RWPE2 (cell line): Measurements from ENCODE around the gene RNFT2.
A peak's percentile ranks its signal among the peaks of the same experiment; 100 is the strongest.

ENCODE experiments used
- ATAC-seq: fragments of 200-7000 bp; cut with Tn5 transposase; 3 replicates; pipeline ENCODE4 v1.9.1; 2021; ENCODE audit warnings: low read depth
- DNase-seq: peaks from one replicate; pipeline ENCODE4 v3.0.0-alpha.2; 2020; ENCODE audit warnings: low spot score
- H3K27ac ChIP-seq: fragments of 450-650 bp; 2 replicates; pipeline ENCODE4 v1.5.1; 2017; ENCODE audit warnings: mild to moderate bottlenecking; ENCODE audit not compliant: poor library complexity, severe bottlenecking
- H3K27me3 ChIP-seq: fragments of 250-450 bp; sonication (Bioruptor Pico); 2 replicates; pipeline ENCODE4 v1.5.1; 2021; ENCODE audit warnings: mild to moderate bottlenecking, moderate library complexity; ENCODE audit not compliant: insufficient read depth, poor library complexity, severe bottlenecking
- H3K36me3 ChIP-seq: fragments of 250-450 bp; sonication (Bioruptor Pico); 2 replicates; pipeline ENCODE4 v1.5.1; 2020; ENCODE audit warnings: low read depth, mild to moderate bottlenecking, moderate library complexity
- H3K4me1 ChIP-seq: fragments of 250-450 bp; sonication (Bioruptor Pico); 2 replicates; pipeline ENCODE4 v1.5.1; 2021; ENCODE audit warnings: mild to moderate bottlenecking, moderate library complexity; ENCODE audit not compliant: insufficient read depth, poor library complexity, severe bottlenecking
- H3K4me3 ChIP-seq: fragments of 250-450 bp; sonication (Bioruptor Pico); 2 replicates; pipeline ENCODE4 v1.5.1; 2021; ENCODE audit warnings: mild to moderate bottlenecking, moderate library complexity; ENCODE audit not compliant: severe bottlenecking
- H3K9me3 ChIP-seq: fragments of 250-450 bp; sonication (Bioruptor Pico); 2 replicates; pipeline ENCODE4 v1.5.1; 2021; ENCODE audit warnings: mild to moderate bottlenecking, moderate library complexity; ENCODE audit not compliant: severe bottlenecking
- TF ChIP-seq, protein P1 (sequence below): fragments of 450-650 bp; IDR thresholded peaks from one replicate; pipeline ENCODE4 v1.5.1; 2017; ENCODE audit warnings: mild to moderate bottlenecking, moderate library complexity; ENCODE audit not compliant: poor library complexity, severe bottlenecking

Gene RNFT2

DNA sequence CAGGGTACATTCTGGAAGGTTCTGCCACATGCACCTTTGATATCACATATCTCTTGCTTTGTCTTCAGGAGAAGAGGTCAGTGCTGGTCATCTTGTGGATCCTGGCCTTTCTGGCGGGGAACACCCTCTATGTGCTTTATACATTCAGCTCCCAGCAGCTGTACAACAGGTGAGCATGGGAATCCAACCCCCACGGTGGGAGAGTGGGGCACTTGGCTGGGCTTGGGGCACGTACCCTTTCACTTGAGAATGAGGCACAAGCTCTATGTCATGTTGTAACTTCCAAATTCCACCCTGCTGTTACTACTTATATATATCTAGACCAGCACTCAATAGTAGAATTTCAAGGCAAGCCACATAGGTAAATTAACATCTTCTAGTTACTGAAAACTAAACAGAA lies 28.6 kb downstream of the RNFT2 start:
- Histone ChIP-seq H3K9me3 (no peaks in the 10 kb centered on the region), H3K36me3 (no peaks in the 10 kb centered on the region), H3K27me3 (no peaks in the 10 kb centered on the region), H3K27ac (no peak overlapping the region), H3K4me1 (no peaks in the 10 kb centered on the region), H3K4me3 (no peak overlapping the region)
- TF ChIP-seq, protein P1, sequence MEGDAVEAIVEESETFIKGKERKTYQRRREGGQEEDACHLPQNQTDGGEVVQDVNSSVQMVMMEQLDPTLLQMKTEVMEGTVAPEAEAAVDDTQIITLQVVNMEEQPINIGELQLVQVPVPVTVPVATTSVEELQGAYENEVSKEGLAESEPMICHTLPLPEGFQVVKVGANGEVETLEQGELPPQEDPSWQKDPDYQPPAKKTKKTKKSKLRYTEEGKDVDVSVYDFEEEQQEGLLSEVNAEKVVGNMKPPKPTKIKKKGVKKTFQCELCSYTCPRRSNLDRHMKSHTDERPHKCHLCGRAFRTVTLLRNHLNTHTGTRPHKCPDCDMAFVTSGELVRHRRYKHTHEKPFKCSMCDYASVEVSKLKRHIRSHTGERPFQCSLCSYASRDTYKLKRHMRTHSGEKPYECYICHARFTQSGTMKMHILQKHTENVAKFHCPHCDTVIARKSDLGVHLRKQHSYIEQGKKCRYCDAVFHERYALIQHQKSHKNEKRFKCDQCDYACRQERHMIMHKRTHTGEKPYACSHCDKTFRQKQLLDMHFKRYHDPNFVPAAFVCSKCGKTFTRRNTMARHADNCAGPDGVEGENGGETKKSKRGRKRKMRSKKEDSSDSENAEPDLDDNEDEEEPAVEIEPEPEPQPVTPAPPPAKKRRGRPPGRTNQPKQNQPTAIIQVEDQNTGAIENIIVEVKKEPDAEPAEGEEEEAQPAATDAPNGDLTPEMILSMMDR = no peak
- ATAC-seq = no peak
- no peak for DNase-seq

DNA sequence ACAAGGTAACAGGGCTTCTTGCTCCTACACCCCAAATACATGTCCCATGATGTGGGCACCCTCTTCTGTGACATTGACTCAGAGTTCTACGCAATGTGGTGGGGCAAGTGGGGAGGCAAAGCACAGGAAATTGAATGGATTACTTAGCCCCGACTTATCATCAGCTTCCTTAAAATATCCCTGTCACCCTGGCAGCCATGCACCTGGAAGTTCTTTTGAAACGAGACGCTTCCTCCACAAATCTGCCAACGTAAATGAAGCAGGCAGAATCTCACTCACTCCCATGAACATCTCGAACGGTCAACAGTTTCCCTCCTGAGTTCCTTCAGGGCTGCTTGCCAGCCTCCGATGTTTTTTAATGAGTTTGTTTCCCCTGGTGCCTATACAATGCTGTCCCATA lies 33.5 kb downstream of the RNFT2 start:
- Histone ChIP-seq H3K4me1 (no peaks in the 10 kb centered on the region), H3K4me3 (no peak overlapping the region), H3K9me3 (no peaks in the 10 kb centered on the region), H3K27me3 (no peaks in the 10 kb centered on the region), H3K36me3 (no peaks in the 10 kb centered on the region), H3K27ac (no peak overlapping the region)
- DNase-seq (no peak), ATAC-seq (no peak; the same call in 2 of the 3 replicates)
- TF ChIP-seq, protein P1 = no peak

DNA sequence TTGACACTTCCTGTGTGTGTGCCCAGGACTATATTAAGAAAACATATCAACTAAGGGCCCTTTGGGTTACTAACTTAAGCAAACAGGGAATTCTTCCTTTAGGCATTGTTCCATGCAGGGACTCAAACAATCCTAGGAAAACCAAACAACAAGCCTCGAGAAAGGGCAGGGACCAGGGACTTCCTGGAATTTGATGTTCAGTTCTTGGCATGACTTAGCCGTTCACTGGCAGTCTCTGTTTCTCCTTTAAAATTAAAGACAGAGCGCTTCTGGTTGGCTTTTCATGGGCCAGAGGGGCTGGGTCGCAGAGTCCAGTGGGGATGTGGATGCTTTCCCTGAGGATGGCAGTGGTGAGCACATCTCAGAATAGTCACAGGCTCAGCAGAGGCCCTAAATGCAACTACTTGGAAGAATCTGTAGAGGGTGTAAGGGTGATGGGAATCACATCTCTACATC lies 35.2 kb downstream of the RNFT2 start:
- TF ChIP-seq, protein P1 = no peak
- no peaks in the 10 kb centered on the region for H3K27me3 ChIP-seq
- DNase-seq = no peak
- H3K36me3 ChIP-seq = no peaks in the 10 kb centered on the region
- H3K4me3 ChIP-seq = no peak overlapping the region
- H3K4me1 ChIP-seq = no peaks in the 10 kb centered on the region
- no peaks in the 10 kb centered on the region for H3K9me3 ChIP-seq
- no peak overlapping the region for H3K27ac ChIP-seq
- peak; percentile 54; the same call in 1 of the 3 replicates for ATAC-seq

DNA sequence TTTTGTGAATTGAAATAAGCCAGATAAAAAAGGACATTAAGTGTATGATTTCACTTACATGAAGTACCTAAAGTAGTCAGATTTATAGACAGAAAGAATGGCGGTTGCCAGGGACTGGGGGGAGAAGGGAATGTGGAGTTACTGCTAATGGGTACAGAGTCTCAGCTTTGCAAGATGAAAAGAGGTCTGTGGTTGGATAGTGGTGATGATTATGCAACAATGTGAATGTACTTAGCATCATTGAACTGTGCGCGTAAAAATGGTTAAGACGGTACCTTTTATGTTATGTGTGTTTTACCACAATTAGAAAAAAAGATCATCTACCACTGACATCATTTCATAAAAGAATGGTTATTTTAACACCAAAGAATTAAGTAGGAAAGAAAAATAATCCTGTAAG lies 35.9 kb downstream of the RNFT2 start:
- Histone ChIP-seq H3K4me3 (no peak overlapping the region), H3K36me3 (no peaks in the 10 kb centered on the region), H3K4me1 (no peaks in the 10 kb centered on the region), H3K9me3 (no peaks in the 10 kb centered on the region), H3K27me3 (no peaks in the 10 kb centered on the region), H3K27ac (no peak overlapping the region)
- no peak for ATAC-seq
- no peak for DNase-seq
- TF ChIP-seq, protein P1 = no peak

DNA sequence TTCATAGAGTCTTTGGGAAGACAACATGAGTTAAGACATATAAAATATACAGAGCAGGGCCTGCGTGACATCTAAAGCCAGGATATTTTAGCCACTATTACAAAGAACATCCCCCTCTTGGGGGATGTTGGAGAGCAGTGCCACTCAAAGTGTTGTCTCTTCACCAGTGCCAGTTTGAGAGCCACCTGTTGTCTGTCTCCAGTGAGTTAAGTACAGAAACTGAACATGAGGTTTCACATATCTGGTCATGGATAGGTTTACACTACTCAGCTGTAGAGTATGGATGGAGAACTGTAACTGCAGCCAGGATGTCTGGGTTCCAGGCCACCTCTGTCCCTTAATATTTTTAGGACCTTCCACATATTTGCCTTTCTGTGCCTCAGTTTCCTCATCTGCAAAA lies 39.1 kb downstream of the RNFT2 start:
- DNase-seq = no peak
- no peak for ATAC-seq

More for the DNA sequence above, 39.1 kb downstream of the RNFT2 start:
- no peaks in the 10 kb centered on the region for H3K27me3 ChIP-seq
- no peak overlapping the region for H3K4me3 ChIP-seq
- H3K9me3 ChIP-seq = no peaks in the 10 kb centered on the region
- no peaks in the 10 kb centered on the region for H3K4me1 ChIP-seq
- no peak overlapping the region for H3K27ac ChIP-seq
- H3K36me3 ChIP-seq = no peaks in the 10 kb centered on the region
- TF ChIP-seq, protein P1 = no peak
